Immature natural killer cell (primary cell): ENCODE results near the gene CD2. TPM values are rescaled to one million over a fixed set of nuclear protein-coding genes. Genes with fewer than 3 reads are reported as not detected.
A peak's percentile ranks its signal among the peaks of the same experiment; 100 is the strongest.

Experiments used
- DNase-seq, 3 donors: peaks; one replicate each; pipeline ENCODE4 v3.0.0; 2022; ENCODE audit warnings: mixed read lengths in 1 of 3
- H3K27ac Mint-ChIP-seq, 6 donors: one replicate each; pipeline ENCODE4 v1.8.0; 2020; ENCODE audit warnings: mixed read lengths in 6 of 6, mild to moderate bottlenecking in 5 of 6, inconsistent platforms in 4 of 6, moderate library complexity in 3 of 6
- H3K27me3 Mint-ChIP-seq, 3 donors: one replicate each; pipeline ENCODE4 v1.8.0; 2020 to 2021; ENCODE audit warnings: low read depth in 3 of 3, mild to moderate bottlenecking in 3 of 3, mixed read lengths in 3 of 3, moderate library complexity in 3 of 3, inconsistent platforms in 1 of 3
- H3K36me3 Mint-ChIP-seq, 3 donors: one replicate each; pipeline ENCODE4 v1.8.0; 2020; ENCODE audit warnings: mixed read lengths in 3 of 3, inconsistent platforms in 2 of 3, mild to moderate bottlenecking in 2 of 3
- H3K4me1 Mint-ChIP-seq, 2 donors: one replicate each; pipeline ENCODE4 v1.8.0; 2020; ENCODE audit warnings: inconsistent platforms in 2 of 2, mild to moderate bottlenecking in 2 of 2, mixed read lengths in 2 of 2, moderate library complexity in 1 of 2
- H3K4me3 Mint-ChIP-seq, 5 donors: one replicate each; pipeline ENCODE4 v1.8.0; 2020; ENCODE audit warnings: mild to moderate bottlenecking in 5 of 5, mixed read lengths in 5 of 5, inconsistent platforms in 3 of 5, moderate library complexity in 3 of 5
- H3K9me3 Mint-ChIP-seq, 6 donors: one replicate each; pipeline ENCODE4 v1.8.0; 2020; ENCODE audit warnings: mild to moderate bottlenecking in 6 of 6, mixed read lengths in 6 of 6, inconsistent platforms in 4 of 6, moderate library complexity in 3 of 6
- polyA plus RNA-seq, 3 donors: library from polyadenylated mRNA; unstranded; fragments of 300-500 nt; fragmentation: Illumina TruSeq; gene quantifications; one replicate each; pipeline ENCODE4 v1.2.3, GENCODE V29; 2021

The CD2 gene
- polyA plus RNA-seq, 3 donors from 2014 or later: 246 to 341 (median 325) TPM

GRCh38 chr1:116786049-116786448, 31.8 kb downstream of the CD2 start:
- H3K4me1 Mint-ChIP-seq: peaks cover 83 to 90% of the 10 kb centered on the region in 2 donors
- H3K4me3 Mint-ChIP-seq: peak overlapping the region; percentile 54 to 88 (median 84)
- DNase-seq: no peak
- peaks cover 21 to 34% (median 23%) of the 10 kb centered on the region in 3 donors for H3K36me3 Mint-ChIP-seq
- peaks cover 0 to 3% (median 0%) of the 10 kb centered on the region in 3 donors for H3K27me3 Mint-ChIP-seq
- peaks cover 0 to 12% (median 9%) of the 10 kb centered on the region in 6 donors for H3K9me3 Mint-ChIP-seq
- H3K27ac Mint-ChIP-seq: peak overlapping the region; percentile 87 to 96 (median 93)

- no peak for DNase-seq
- peak overlapping the region; percentile 24 to 84 (median 82) for H3K27ac Mint-ChIP-seq
- peaks cover 87 to 91% of the 10 kb centered on the region in 2 donors for H3K4me1 Mint-ChIP-seq
- peak overlapping the region in 2 of 5 donors; percentile 39 to 41 for H3K4me3 Mint-ChIP-seq
- no peaks in the 10 kb centered on the region for H3K27me3 Mint-ChIP-seq
- peaks cover 0 to 2% (median 0%) of the 10 kb centered on the region in 6 donors for H3K9me3 Mint-ChIP-seq
- H3K36me3 Mint-ChIP-seq: peaks cover 6 to 8% (median 8%) of the 10 kb centered on the region in 3 donors
Observed at GRCh38 chr1:116791727-116792126, 37.5 kb downstream of the CD2 start.

GRCh38 chr1:116793357-116793935, 39.2 kb downstream of the CD2 start:
- Mint-ChIP-seq H3K4me3 (peak overlapping the region in 3 of 5 donors; percentile 40 to 57 (median 51)), H3K27ac (peak overlapping the region in 5 of 6 donors; percentile 67 to 86 (median 70)), H3K9me3 (peaks cover 0 to 2% (median 0%) of the 10 kb centered on the region in 6 donors), H3K36me3 (peaks cover 11 to 14% (median 11%) of the 10 kb centered on the region in 3 donors), H3K27me3 (no peaks in the 10 kb centered on the region), H3K4me1 (peaks cover 87 to 91% of the 10 kb centered on the region in 2 donors)
- DNase-seq: no peak

- peaks cover 85 to 91% of the 10 kb centered on the region in 2 donors for H3K4me1 Mint-ChIP-seq
- H3K9me3 Mint-ChIP-seq: peaks cover 0 to 2% (median 0%) of the 10 kb centered on the region in 6 donors
- peaks cover 11 to 14% (median 11%) of the 10 kb centered on the region in 3 donors for H3K36me3 Mint-ChIP-seq
Observed at GRCh38 chr1:116794371-116794770, 40.1 kb downstream of the CD2 start.

GRCh38 chr1:116794804-116795481, 40.7 kb downstream of the CD2 start:
- H3K4me3 Mint-ChIP-seq: peak overlapping the region in 4 of 5 donors; percentile 8 to 63 (median 30)
- no peak for DNase-seq
- H3K36me3 Mint-ChIP-seq: peaks cover 11 to 15% (median 11%) of the 10 kb centered on the region in 3 donors
- no peaks in the 10 kb centered on the region for H3K27me3 Mint-ChIP-seq
- peaks cover 0 to 2% (median 0%) of the 10 kb centered on the region in 6 donors for H3K9me3 Mint-ChIP-seq
- peak overlapping the region; percentile 36 to 87 (median 74) for H3K27ac Mint-ChIP-seq
- peaks cover 86 to 92% of the 10 kb centered on the region in 2 donors for H3K4me1 Mint-ChIP-seq

More at GRCh38 chr1:116794371-116794770, 40.1 kb downstream of the CD2 start:
- DNase-seq: no peak
- H3K4me3 Mint-ChIP-seq: peak overlapping the region in 3 of 5 donors; percentile 19 to 63 (median 51)
- H3K27ac Mint-ChIP-seq: peak overlapping the region; percentile 71 to 87 (median 80)
- no peaks in the 10 kb centered on the region for H3K27me3 Mint-ChIP-seq

- Mint-ChIP-seq H3K9me3 (peaks cover 0 to 2% (median 0%) of the 10 kb centered on the region in 6 donors), H3K4me1 (peaks cover 86 to 92% of the 10 kb centered on the region in 2 donors), H3K27ac (peak overlapping the region in 4 of 6 donors; percentile 36 to 87 (median 70)), H3K27me3 (peaks cover 0 to 2% (median 0%) of the 10 kb centered on the region in 3 donors), H3K4me3 (no peak overlapping the region), H3K36me3 (peaks cover 7 to 20% (median 11%) of the 10 kb centered on the region in 3 donors)
- no peak for DNase-seq
Observed at GRCh38 chr1:116795482-116795829, 41.2 kb downstream of the CD2 start.

GRCh38 chr1:116804736-116805135, 50.5 kb downstream of the CD2 start:
- Mint-ChIP-seq H3K27me3 (peaks cover 2 to 7% (median 2%) of the 10 kb centered on the region in 3 donors), H3K27ac (peak overlapping the region; percentile 78 to 97 (median 93)), H3K4me1 (peaks cover 91 to 98% of the 10 kb centered on the region in 2 donors), H3K36me3 (peaks cover 0 to 15% (median 8%) of the 10 kb centered on the region in 3 donors), H3K9me3 (no peaks in the 10 kb centered on the region), H3K4me3 (peak overlapping the region; percentile 61 to 87 (median 78))
- no peak for DNase-seq

- Mint-ChIP-seq H3K36me3 (peaks cover under 1 to 9% (median 8%) of the 10 kb centered on the region in 3 donors), H3K9me3 (peaks cover 0 to 2% (median 0%) of the 10 kb centered on the region in 6 donors), H3K4me1 (peaks cover 91 to 98% of the 10 kb centered on the region in 2 donors), H3K4me3 (peak overlapping the region; percentile 61 to 87 (median 78)), H3K27me3 (peaks cover 0 to 7% (median 2%) of the 10 kb centered on the region in 3 donors), H3K27ac (peak overlapping the region; percentile 79 to 97 (median 93))
- no peak for DNase-seq
Observed at GRCh38 chr1:116805398-116805797, 51.2 kb downstream of the CD2 start.

- Mint-ChIP-seq H3K36me3 (peaks cover 3 to 4% (median 3%) of the 10 kb centered on the region in 3 donors), H3K9me3 (peaks cover 0 to 4% (median 0%) of the 10 kb centered on the region in 6 donors), H3K4me3 (peak overlapping the region; percentile 61 to 87 (median 78)), H3K27ac (peak overlapping the region; percentile 79 to 97 (median 93)), H3K4me1 (peaks cover 89 to 96% of the 10 kb centered on the region in 2 donors), H3K27me3 (peaks cover 0 to 7% (median 2%) of the 10 kb centered on the region in 3 donors)
- DNase-seq: peak; percentile 41 to 70 (median 45)
Observed at GRCh38 chr1:116806245-116806644, 52.0 kb downstream of the CD2 start.

GRCh38 chr1:116806671-116807070, 52.4 kb downstream of the CD2 start:
- peaks cover 0 to 7% (median 2%) of the 10 kb centered on the region in 3 donors for H3K27me3 Mint-ChIP-seq
- H3K36me3 Mint-ChIP-seq: peaks cover 3 to 6% (median 5%) of the 10 kb centered on the region in 3 donors
- peaks cover 90 to 96% of the 10 kb centered on the region in 2 donors for H3K4me1 Mint-ChIP-seq
- peak overlapping the region; percentile 79 to 97 (median 93) for H3K27ac Mint-ChIP-seq
- H3K9me3 Mint-ChIP-seq: peaks cover 0 to 6% (median 3%) of the 10 kb centered on the region in 6 donors
- peak overlapping the region; percentile 61 to 87 (median 78) for H3K4me3 Mint-ChIP-seq
- no peak for DNase-seq

- Mint-ChIP-seq H3K4me1 (peaks cover 91 to 96% of the 10 kb centered on the region in 2 donors), H3K27ac (peak overlapping the region; percentile 86 to 97 (median 97)), H3K9me3 (peaks cover 0 to 15% (median 11%) of the 10 kb centered on the region in 6 donors), H3K36me3 (peaks cover 7 to 10% (median 9%) of the 10 kb centered on the region in 3 donors), H3K4me3 (peak overlapping the region; percentile 51 to 85 (median 80)), H3K27me3 (peaks cover 0 to 9% (median 4%) of the 10 kb centered on the region in 3 donors)
- DNase-seq: no peak
Observed at GRCh38 chr1:116807394-116808199, 53.4 kb downstream of the CD2 start.

- Mint-ChIP-seq H3K27ac (peak overlapping the region; percentile 86 to 97 (median 97)), H3K4me3 (peak overlapping the region; percentile 78 to 85 (median 80)), H3K36me3 (peaks cover 12 to 15% (median 13%) of the 10 kb centered on the region in 3 donors), H3K27me3 (peaks cover 0 to 10% (median 4%) of the 10 kb centered on the region in 3 donors), H3K9me3 (peaks cover under 1 to 22% (median 16%) of the 10 kb centered on the region in 6 donors), H3K4me1 (peaks cover 90 to 97% of the 10 kb centered on the region in 2 donors)
- no peak for DNase-seq
Observed at GRCh38 chr1:116808200-116808847, 54.1 kb downstream of the CD2 start.
